ENCODE results near the gene CD47.
A peak's percentile ranks its signal among the peaks of the same experiment; 100 is the strongest.

The CD47 gene

GRCh38 chr3:108004647-108005046, 86.2 kb downstream of the CD47 start:
- H3K4me3 ChIP-seq (replicated peaks in 1 of 2; ENCODE audit: low read depth in 2 of 2, low read length in 2 of 2), result no peak overlapping the region
- TF ChIP-seq, protein P1, sequence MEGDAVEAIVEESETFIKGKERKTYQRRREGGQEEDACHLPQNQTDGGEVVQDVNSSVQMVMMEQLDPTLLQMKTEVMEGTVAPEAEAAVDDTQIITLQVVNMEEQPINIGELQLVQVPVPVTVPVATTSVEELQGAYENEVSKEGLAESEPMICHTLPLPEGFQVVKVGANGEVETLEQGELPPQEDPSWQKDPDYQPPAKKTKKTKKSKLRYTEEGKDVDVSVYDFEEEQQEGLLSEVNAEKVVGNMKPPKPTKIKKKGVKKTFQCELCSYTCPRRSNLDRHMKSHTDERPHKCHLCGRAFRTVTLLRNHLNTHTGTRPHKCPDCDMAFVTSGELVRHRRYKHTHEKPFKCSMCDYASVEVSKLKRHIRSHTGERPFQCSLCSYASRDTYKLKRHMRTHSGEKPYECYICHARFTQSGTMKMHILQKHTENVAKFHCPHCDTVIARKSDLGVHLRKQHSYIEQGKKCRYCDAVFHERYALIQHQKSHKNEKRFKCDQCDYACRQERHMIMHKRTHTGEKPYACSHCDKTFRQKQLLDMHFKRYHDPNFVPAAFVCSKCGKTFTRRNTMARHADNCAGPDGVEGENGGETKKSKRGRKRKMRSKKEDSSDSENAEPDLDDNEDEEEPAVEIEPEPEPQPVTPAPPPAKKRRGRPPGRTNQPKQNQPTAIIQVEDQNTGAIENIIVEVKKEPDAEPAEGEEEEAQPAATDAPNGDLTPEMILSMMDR (IDR thresholded peaks at IDR 0.05; ENCODE audit: low read depth, low read length), result no peak
- no peak for DNase-seq (ENCODE audit: low read depth in 2 of 2)

- H3K4me3 ChIP-seq (replicated peaks in 1 of 2; ENCODE audit: low read depth in 2 of 2, low read length in 2 of 2), result no peak overlapping the region
- peak; percentile 29 to 43 for DNase-seq (ENCODE audit: low read depth in 2 of 2)
- TF ChIP-seq, protein P1 (IDR thresholded peaks at IDR 0.05; ENCODE audit: low read depth, low read length), result no peak
Measured at GRCh38 chr3:108001457-108001856, 89.4 kb downstream of the CD47 start.

DNA sequence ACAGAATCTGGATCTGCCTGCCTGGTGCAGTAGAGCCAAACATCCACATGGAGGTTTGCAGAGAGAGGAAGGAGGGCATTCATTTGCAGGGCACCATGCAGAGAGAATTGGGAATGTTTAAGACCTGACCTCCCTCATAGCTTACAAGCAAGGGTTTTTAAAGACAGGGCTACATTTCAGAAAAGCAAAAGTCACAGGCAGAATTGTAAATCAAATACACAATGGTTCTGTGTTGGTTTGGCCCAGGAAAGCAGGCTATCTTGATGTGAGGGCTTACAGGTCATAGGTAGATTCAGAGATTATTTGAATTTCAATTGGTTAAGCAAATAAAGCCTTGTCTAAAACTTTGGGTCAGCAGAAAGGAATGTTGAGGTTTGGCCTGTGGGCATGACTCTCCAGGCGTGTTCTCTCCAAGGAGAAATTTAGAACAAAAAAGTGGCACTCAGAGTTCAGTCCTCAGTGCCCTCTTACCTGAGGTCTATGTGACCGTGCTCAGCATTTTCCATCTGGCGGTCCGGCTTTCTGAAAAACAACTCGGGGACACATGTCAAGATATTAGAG, 91.5 kb downstream of the CD47 start:
- no peak overlapping the region for H3K4me3 ChIP-seq (replicated peaks in 1 of 2; ENCODE audit: low read depth in 2 of 2, low read length in 2 of 2)
- TF ChIP-seq, protein P1 (IDR thresholded peaks at IDR 0.05; ENCODE audit: low read depth, low read length), result no peak
- peak in 1 of 2 donors; percentile 39 for DNase-seq (ENCODE audit: low read depth in 2 of 2)

- DNase-seq (ENCODE audit: low read depth in 2 of 2), result no peak
- H3K4me3 ChIP-seq (replicated peaks in 1 of 2; ENCODE audit: low read depth in 2 of 2, low read length in 2 of 2), result no peak overlapping the region
- TF ChIP-seq, protein P1 (IDR thresholded peaks at IDR 0.05; ENCODE audit: low read depth, low read length), result no peak
Measured at GRCh38 chr3:107997671-107998070, 93.2 kb downstream of the CD47 start.

DNA sequence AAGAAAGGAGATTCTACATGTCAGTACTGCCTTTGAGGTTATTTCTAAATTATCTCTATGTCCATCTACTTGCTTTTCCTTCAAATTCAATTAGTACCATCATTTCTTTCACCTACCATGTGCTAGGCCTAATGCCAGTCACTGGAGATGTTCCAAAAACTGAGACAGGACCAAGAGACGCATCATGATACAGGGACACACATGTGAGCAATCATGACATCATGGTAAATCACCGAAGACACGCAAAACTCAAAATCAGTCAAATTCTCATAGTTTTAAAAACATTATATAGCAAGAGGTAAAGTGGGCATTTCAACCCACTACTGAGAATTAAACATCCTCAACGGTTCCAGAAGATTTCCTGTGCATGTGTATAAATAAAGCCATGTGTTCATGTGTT, 95.0 kb downstream of the CD47 start:
- DNase-seq (ENCODE audit: low read depth in 2 of 2), result no peak
- H3K4me3 ChIP-seq (replicated peaks in 1 of 2; ENCODE audit: low read depth in 2 of 2, low read length in 2 of 2), result no peak overlapping the region
- TF ChIP-seq, protein P1 (IDR thresholded peaks at IDR 0.05; ENCODE audit: low read depth, low read length), result no peak

GRCh38 chr3:107994956-107995715, 95.7 kb downstream of the CD47 start:
- DNase-seq (ENCODE audit: low read depth in 2 of 2), result no peak
- no peak overlapping the region for H3K4me3 ChIP-seq (replicated peaks in 1 of 2; ENCODE audit: low read depth in 2 of 2, low read length in 2 of 2)

More at GRCh38 chr3:107994956-107995715, 95.7 kb downstream of the CD47 start:
- TF ChIP-seq, protein P1 (IDR thresholded peaks at IDR 0.05; ENCODE audit: low read depth, low read length), result no peak

Measured in cardiac fibroblast (primary cell).